Anterior cingulate cortex (tissue), 58 donors: Measurements from ENCODE around the gene CTSW.
A peak's percentile ranks its signal among the peaks of the same experiment; 100 is the strongest.

ENCODE experiments used
- DNase-seq, 58 donors: peaks; one replicate each; lab custom pipeline; 2025; lab: John Stamatoyannopoulos, UW

CTSW gene

DNA sequence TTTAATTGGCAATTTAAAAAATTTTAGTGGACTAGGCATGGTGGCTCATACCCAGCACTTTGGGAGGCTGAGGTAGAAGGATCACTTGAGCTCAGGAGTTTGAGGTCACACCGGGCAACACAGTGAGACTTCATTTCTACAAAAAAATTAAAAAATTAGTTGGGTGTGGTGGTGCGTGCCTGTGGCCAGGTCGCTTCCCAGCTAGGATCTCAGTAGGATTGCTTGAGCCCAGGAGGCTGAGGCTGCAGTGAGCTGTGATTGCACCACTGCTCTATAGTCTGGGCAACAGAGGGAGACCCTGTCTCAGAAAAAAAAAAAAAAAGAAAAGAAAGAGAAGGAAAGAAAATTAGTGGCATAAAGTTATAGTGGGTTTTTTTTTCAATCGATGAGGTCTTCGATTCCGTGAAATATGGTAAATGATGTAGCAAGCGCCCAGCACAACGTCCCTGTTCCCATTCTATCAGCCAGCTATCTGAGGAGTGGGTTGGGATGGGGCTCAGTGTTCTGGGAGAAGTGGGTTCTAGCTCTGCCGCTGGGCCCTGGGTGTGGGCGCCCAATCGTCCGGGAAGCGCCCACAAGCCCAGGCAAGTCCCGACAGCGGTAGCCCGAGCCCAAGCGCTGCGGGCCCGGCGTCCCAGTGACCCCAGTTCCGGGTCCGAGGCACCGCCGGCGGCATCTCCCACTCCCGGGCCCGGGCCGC, 19.2 kb downstream of the CTSW start:
- no peak for DNase-seq

DNA sequence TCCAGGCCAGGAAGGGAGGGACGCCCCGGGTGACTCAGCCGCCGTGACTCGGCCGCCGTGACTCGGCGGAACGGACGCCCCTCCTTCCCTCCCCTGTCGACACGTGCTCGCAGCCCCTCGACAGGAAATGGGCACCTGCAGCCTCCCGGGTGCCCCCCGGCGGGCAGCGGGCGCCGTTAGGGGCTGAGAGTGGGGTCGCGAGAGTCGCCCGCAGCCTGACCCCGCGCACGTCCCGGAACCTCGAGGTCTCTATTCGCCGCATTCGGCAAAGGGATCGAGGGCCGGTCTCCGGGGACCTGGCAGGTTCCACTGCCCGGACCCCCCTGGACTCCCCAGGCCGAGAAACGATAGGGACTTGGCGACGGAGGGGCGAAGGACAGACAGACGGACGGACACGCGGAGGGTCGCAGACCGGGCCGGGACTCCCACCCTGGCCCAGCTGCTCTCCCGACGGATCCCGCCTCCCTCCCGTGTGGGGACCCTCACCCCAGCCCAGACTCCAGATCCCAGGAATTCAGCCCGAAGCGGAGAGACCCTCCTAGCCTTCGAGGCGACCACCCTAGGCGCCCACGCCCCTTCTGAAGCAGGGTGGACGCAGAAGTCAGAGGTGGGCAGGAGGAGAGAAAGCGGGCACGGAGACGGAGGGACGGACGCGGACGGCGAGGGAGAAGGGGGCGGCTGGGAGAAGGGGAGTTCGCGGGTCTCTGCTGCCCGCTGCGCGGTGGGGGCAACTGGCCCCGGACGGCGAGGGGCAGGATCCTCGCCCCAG, 19.9 kb downstream of the CTSW start:
- peak in 1 of 58 donors; percentile 47 for DNase-seq

DNA sequence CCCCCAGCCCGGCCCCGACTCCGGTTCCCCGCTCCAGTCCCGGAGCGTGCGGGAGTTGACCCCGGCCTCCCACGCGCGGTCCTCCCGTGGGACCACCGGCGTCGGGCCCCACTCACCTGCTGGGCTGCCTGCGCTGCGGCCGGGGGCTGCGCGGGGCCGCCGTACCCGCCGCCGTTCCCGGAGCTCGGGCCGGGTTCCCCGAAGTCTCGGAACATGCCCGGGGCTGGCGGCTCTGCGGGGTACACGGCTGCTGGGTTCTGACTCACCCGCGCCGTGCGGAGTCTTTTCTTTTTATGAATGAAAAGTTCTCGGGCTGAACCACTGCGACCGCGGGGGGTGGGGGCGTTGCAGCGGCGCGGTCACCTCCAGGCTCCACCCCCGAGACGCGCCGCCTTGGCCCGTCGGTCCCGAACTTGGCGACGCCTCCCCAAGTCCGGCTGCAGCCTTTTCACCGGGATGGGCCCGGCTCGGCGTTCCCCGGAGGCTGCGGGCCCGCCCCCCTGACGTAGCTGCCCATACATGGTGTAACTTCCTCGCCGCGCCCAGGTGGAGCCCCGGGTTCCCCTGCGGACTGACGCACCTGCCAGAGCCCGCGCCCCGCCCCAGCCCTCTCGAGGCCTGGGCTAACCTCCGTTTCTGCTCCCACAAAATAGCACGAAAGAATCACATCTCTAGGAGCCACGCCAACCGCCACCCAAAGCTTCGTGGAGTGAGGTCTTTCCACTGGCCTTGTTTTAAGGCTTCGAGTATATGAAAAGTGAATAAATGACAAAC, 20.7 kb downstream of the CTSW start, which contains the start of gene FOSL1:
TSS of gene FOSL1 (minus strand) at position 264 of the 774 bp plus-strand sequence. CDS start at position 215, 49 bp downstream.
- DNase-seq, result peak in 43 of 58 donors; percentile 12 to 89 (median 43)

DNA sequence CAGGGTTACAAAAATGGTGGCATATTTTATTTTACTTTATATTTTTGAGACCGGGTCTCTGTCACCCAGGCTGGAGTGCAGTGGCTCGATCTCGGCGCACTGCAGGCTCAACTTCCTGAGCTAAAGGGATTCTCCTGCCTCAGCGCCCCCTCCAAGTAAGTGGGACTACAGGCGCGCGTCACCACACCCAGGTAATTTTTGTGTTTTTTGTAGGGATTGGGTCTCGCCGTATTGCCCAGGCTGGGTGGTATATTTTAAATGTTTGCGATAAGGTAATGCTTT, 21.2 kb downstream of the CTSW start:
- no peak for DNase-seq

DNA sequence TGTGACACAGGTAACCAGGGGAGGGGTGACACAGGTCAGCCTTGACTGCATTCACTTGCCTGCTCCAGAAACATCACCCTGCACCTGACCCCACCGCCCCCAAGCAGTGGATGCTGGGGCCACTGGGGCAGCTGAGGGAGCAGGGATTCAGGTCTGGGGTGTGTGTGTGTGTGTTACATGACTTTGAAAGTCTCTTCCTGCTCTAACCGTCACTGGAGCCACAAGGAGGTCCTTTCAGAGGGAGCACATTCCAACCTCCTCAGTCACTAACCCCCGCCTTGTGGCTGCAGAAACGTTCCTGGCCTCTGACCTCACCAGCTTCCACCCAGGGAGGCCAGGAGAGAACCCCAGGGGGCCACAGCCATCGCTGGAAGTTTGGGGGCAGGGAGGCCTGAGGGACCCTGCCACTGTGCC, 23.4 kb downstream of the CTSW start:
- no peak for DNase-seq

DNA sequence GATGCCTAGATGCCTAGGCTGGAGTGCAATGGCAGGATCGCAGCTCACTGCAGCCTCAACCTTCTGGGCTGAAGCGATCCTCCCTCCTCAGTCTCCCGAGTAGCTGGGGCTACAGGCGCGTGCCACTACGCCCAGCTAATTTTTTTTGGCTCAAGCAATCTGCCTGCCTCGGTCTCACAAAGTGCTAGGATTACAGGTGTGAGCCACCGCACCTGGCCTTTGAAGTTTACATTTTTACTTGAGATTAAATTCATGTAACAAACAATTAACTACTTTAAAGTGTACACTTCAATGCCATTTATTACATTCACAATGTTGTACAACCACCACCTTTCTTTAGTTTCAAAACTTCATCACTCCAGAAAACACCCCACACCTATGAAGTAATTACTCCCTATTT, 24.1 kb downstream of the CTSW start:
- no peak for DNase-seq

DNA sequence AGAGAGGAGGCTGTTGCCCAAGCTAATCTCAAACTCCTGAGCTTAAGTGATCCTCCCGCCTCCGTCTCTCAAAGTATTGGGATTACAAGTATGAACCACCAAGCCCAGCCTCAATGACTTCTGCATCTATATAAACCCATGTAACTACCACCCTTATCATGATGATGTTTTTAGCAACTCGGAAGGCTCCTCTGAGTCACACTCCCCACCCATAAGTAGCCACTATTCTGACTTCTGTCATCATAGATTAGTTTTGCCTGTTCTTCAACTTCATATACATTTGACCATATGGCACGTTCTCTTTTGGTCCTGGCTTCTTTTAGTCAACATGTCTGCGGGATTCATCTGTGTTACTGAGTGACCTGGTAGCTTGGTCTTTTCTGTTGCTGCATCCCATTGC, 27.0 kb downstream of the CTSW start:
- DNase-seq, result no peak

DNA sequence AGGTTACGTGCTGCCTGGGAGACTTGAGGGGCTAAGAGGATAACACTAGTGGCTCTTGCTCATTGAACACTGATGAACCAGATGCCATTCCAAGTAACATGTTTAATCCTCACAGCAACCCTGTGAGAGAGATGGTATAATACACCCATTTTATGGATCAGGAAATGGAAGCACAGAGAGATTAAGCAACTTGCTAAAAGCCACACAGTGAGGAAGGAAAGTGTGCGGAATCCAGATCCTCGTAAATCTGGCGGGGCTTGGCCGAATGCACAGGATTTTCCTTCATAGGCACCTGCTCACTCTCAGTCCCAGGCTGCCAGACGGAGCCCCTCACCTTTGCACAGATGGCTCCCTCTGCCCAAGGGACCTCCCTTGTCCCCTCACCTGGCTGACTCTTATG, 28.2 kb downstream of the CTSW start:
- DNase-seq, result no peak

DNA sequence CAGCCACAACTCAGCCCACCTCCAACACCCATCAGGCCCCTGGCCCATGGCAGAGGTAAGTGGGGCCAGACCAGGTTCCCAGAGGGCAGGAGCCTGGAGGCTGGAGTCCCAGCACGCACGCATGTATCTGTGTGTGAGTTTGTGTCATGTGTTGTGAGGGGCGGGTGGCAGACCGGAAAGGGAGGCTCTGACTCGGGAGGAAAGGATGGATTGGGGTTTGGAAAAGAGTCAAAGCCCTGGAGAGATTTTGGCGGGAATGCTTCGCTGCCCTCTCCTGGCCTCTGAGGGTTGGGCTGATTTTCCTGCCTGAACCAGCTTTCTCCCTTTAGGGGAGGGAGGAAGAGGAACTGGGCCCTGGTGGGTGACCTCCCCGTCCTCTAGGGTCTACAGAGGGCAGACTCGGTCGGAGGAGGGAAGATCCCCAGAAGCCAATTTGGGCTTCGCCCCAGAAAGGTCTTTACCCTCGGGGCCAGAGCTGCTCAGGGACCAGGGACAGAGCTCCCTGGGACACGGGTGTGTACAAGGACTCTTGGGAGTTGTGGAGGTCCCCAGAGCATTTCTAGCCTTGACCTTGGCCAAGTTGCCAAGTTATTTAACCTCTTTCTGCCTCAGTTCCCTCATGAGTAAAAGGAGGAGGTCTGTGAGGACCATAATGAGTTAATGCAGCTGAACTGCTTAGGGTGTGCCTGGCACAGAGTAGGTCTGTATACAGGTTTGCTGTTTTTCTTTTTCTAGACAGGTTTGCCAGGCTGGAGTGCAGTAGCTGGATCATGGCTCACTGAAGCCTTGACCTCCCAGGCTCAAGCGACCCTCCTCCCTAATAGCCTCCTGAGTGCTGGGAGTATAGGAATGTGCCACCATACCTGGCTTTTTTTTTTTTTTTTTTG, 32.3 kb downstream of the CTSW start:
- no peak for DNase-seq

DNA sequence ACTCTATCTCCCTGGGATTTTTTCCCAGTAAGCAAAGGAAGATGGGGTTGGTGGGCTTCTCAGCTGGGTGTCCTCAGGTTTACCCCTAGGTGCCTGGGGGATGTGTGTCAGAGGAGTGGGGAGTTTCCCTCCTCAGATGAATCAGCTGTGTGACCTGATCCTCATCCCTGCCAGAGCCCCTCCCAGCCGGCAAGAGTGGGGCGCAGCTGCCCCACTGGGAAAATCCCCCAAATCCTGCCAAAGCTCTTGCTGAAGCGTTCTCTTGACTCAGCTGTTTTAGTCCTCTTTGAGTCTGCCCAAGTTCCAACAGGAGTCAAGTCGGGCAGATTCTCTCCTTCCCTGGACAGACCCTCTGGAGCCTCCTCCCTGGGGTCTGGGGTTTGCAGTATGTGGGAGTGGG, 33.2 kb downstream of the CTSW start:
- no peak for DNase-seq

DNA sequence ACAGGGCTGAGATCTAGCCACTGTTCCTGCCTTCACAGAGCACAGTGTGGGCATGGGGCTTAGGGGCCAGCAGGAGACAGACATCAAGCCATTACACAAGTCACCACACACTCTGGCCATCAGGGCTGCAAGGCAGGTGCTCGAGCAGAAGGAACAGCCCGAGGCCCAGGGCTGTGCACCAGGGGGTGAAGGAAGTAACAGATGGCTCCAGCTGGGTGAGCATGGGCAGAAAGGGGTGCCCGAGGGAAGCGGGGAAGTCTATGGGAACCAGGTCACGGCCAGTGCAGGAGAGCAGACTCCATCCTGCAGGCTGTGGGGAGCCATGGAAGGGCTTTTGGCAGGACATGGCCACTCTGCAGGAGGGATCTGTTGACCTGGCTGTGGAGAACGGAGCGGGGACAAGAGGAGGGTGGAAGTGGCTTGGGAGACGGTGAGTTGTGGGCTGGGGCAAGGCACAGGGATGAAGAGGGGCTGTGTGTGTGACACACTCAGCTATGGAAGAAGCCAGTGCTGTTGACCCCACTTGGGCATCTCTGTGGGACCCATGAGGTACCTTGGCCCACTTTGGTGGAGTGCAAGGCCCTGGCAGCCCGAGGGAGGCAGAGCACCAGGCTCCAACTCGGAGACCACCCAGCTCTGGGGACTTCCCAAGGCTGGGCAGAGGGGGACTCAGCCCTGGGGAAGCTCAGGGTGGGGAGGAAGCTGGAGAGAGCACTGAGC, 35.6 kb downstream of the CTSW start:
- DNase-seq, result peak in 1 of 58 donors; percentile 31

DNA sequence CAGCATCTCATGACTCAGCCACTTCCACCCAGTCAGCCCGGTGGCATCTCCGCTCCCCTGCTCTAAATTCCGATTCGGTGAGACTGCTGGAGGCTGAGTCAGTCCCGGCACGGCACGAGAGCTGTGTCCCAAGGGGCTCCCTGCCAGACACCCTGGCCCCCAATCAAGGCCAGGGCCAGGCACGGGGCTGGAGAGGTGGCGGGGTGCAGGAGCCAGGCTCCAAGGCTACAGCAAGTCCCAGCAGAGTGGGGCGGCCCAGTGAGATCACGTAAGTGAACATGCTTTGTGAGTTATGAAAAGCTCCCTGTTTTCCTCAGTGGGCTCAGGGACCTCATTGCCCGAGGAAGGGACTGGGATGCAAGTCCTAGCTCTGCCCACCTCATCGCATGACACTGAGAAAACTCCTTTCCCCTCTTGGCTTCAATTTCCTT, 36.2 kb downstream of the CTSW start:
- peak in 17 of 58 donors; percentile 8 to 76 (median 40) for DNase-seq

DNA sequence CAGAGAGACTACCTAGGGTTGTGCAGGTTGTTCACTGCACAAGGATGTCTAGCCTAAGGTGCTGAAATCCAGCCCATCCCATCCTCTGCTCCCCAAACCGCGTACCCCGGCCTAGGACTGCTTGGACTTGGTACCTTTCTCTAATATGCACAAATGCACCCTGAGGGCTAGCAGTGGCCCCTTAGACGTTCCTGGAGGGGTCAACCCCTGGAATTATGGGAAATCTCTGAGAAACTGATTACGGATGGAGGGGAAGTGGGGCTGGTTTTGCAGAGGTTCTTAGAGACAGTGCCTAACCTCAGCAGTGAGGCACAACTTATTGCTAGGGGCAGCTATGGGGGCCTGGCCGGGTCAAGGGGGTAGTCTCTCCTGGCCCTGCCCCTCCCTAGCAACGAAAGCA, 36.8 kb downstream of the CTSW start:
- no peak for DNase-seq

DNA sequence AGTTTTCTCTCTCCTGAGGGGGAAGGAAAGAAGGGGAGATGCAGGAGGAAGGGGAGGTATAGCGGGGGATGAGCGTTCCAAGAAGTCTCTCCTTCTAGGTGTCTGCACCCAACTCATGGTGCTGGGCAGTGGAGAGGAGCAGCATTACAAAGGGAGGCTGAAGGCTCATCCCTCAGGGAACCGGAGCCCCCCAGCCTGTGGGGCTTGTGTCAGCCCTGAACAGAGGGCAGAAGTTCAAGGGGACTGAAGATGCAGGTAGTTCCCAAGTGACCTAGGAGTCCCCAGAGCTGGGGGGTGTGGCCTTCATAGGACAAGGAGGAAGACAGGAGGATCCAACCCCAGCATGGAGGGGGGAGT, 37.4 kb downstream of the CTSW start:
- DNase-seq, result no peak

DNA sequence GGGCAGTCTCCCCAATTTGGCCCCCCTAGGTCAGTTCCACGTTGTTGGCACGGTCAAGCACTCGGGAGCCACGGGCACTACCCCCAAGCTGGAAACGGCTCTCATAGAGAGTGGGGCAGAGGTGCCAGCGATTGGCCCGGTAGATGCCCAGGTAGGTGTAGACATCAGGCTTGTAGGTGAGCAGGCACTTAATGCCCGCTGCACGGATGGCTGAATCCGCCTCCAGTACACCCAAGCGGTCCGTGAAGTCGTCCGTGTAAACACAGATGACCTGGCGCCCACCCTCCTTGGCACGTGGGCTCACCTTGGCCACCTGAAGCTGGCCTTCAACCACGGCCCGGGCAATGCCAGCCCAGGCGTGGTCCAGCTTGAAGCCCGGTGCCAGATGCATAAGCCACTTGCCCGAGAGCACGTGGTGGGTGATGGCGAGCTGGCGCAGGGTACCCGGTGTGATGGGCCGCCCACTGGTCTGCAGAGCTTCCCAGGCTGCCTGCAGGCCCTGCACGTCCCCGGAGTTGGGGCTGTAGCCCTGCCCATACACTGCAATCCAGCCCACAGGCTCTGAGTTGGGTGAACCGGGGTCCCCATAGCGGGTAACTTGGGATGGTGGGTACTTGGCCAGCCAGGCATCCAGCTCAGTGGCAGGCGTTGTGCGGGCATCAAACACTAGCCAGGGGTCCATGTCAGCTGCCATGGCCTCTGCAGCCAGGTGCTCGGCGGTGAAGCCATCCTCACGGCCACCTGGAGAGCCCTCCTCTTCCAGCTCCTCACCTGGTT, 38.0 kb downstream of the CTSW start:
- no peak for DNase-seq

DNA sequence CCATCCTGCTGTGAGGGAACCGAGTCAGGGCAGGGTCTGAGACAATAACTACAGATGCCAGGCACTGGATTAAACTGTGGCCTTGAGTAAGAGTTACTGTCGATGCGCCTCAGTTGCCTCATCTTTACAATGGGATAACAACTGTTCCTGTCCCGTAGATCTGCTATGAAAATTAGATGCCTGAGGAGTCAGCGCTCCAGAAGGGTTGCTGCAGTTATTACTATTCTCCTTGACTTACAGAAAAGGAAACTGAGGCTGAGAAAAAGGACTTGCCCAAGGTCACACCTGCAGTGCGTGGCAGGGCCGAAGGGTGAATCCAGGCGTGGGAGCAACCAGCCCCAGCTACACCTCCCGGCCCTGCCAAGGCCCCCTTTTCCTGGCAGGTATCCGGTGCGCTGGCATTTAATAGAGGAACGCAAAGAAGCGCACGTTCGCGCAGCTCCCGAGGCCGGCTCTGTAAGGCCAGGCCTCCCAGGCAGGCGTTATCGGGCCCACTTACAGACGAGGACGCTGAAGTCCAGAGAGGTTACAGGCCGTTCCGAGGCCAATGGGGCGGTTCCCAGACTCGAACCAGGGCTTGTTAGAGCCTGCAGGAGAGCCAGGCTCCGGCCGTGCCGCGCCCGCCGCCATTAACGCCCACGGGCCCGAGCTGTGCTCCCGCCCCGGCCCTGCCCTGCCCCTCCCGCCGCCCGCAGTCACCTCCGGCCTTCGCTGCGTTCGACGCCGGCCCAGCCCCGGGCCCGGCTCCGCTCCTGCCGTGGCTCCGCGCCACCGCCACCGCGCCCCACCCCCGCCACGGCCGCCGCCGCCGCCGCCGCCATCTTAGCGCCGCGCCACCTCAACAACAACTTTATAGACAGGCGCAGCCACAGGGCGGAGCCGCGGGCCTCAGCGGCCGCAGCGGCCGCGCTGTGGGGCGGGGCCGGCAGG, 38.8 kb downstream of the CTSW start, which contains the start of gene C11orf68:
TSS of gene C11orf68 (minus strand) at position 852 of the 930 bp plus-strand sequence. CDS start at position 821, 31 bp downstream.
- peak in 1 of 58 donors; percentile 66 for DNase-seq

DNA sequence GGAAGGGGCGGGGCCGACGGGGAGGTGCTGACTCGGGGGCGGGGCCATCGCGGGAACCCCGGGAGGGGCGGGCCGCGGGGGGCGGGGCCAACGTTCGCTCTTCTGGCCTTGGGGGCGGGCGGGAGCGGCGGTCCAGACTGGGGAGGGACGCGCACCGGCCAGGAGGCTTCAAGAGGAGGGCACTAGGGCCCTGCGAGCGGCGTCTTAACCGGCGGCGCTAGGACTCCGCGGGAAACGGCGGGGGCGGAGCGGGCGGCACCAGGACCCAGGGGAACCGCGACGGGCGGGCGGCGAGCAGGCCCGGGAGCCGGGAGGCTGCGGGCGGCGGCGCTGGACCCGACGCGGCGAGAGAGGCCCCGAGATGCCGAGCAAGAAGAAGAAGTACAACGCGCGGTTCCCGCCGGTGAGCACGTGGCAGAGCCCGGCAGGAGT, 39.5 kb downstream of the CTSW start, which contains the start of gene DRAP1:
TSS of gene DRAP1 (plus strand) at position 286 of the 432 bp plus-strand sequence. CDS start at position 362, 76 bp downstream.
- peak; percentile 68 to 100 (median 99) for DNase-seq
